Right lobe of liver (tissue), 4 donors: Measurements from ENCODE around the gene ERO1B.

Experiments
- POLR2A ChIP-seq: fragments of 450-650 bp; IDR thresholded peaks from one replicate; pipeline ENCODE4 v1.6.1; 2017; ENCODE audit warnings: antibody characterized with exemption, mild to moderate bottlenecking
- TF ChIP-seq, protein P1 (sequence below), 4 donors: fragments of 200-600 bp in 3 of 4; fragments of 450-650 bp in 1 of 4; IDR thresholded peaks; one replicate each; pipeline versions ENCODE4 v1.5.1 to v1.8.0; 2016 to 2022; ENCODE audit warnings: antibody characterized with exemption in 4 of 4, mild to moderate bottlenecking in 2 of 4
- donor health status: DM: no; HTN: no; CAD: no.
- donor health status: DM: no; HTN: no; CAD: no.
- donor health status: DM: no; HTN: yes; CAD: no.

DNA sequence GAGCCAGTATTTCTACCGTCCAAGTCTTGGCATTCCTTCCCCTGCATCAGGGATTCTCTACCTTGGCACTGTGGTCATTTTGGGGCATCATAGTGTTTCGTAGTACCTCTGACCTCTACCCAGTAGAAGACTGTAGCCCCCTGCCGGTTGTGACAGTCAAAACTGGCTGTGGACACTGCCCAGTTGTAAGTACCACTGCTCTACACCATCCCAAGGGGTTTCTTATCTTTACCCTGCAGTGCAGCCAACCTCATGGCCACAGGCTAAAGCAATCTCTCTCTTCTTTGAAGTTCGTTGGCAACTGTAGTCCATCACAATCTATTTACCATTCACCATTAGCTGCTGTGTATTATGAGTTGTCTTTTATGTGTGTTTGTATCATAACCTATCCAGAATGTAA is 29.3 kb upstream of the ERO1B start:
- TF ChIP-seq, protein P1, sequence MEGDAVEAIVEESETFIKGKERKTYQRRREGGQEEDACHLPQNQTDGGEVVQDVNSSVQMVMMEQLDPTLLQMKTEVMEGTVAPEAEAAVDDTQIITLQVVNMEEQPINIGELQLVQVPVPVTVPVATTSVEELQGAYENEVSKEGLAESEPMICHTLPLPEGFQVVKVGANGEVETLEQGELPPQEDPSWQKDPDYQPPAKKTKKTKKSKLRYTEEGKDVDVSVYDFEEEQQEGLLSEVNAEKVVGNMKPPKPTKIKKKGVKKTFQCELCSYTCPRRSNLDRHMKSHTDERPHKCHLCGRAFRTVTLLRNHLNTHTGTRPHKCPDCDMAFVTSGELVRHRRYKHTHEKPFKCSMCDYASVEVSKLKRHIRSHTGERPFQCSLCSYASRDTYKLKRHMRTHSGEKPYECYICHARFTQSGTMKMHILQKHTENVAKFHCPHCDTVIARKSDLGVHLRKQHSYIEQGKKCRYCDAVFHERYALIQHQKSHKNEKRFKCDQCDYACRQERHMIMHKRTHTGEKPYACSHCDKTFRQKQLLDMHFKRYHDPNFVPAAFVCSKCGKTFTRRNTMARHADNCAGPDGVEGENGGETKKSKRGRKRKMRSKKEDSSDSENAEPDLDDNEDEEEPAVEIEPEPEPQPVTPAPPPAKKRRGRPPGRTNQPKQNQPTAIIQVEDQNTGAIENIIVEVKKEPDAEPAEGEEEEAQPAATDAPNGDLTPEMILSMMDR (IDR thresholded peaks at IDR 0.05): no peak
- TF ChIP-seq POLR2A: no peak
